Activated naive CD8-positive, alpha-beta T cell treated with anti-CD3 and anti-CD28 coated beads, Interleukin-2, amount 50 U/mL, for 24 hours (primary cell): ENCODE data around the gene MMAB.

Experiments used
- ATAC-seq: fragments of 150-1000 bp; cut with Tn5 transposase; one replicate; pipeline ENCODE4 v1.10.0; 2021
- DNase-seq: peaks from one replicate; pipeline ENCODE4 v3.0.0; 2021
- H3K27ac Mint-ChIP-seq: one replicate; pipeline ENCODE4 v1.8.0; 2021; ENCODE audit warnings: mild to moderate bottlenecking, mixed read lengths
- H3K27me3 Mint-ChIP-seq: one replicate; pipeline ENCODE4 v1.8.0; 2021; ENCODE audit warnings: mixed read lengths
- H3K36me3 Mint-ChIP-seq: one replicate; pipeline ENCODE4 v1.8.0; 2021; ENCODE audit warnings: low read depth, mixed read lengths
- H3K4me1 Mint-ChIP-seq: one replicate; pipeline ENCODE4 v1.8.0; 2021; ENCODE audit warnings: mixed read lengths
- H3K4me3 Mint-ChIP-seq: one replicate; pipeline ENCODE4 v1.8.0; 2021; ENCODE audit warnings: mild to moderate bottlenecking, moderate library complexity, mixed read lengths
- H3K9me3 Mint-ChIP-seq: one replicate; pipeline ENCODE4 v1.8.0; 2021; ENCODE audit warnings: mixed read lengths

The MMAB gene

GRCh38 chr12:109553483-109553882 is 19.8 kb downstream of the MMAB start:
- Mint-ChIP-seq H3K9me3 (no peaks in the 10 kb centered on the region), H3K27me3 (no peaks in the 10 kb centered on the region), H3K4me3 (no peak overlapping the region), H3K36me3 (no peaks in the 10 kb centered on the region), H3K27ac (no peak overlapping the region), H3K4me1 (no peaks in the 10 kb centered on the region)
- DNase-seq (no peak), ATAC-seq (no peak)

DNA sequence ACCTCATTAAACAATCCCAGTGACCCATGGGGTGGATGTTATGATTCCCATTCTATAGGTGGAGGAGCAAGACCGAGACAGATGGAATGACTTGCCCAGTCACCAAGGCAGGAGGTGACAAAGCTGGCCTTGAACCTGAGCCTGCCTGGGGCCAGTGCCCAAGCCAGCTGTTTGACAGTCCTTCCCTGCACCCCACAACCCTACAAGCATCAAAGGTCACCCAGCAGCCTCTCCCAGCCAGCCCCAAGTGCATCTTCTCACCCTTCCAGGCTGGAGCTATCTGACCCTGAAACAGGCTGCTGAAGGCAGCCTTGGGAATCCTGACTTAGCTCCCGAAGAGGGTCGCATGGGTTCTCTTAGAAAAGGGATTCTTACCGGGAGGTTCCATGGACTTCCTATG is 20.3 kb downstream of the MMAB start:
- Mint-ChIP-seq H3K36me3 (no peaks in the 10 kb centered on the region), H3K27ac (no peak overlapping the region), H3K4me1 (no peaks in the 10 kb centered on the region), H3K27me3 (peaks cover 3% of the 10 kb centered on the region), H3K4me3 (no peak overlapping the region), H3K9me3 (no peaks in the 10 kb centered on the region)
- DNase-seq (no peak), ATAC-seq (no peak)

GRCh38 chr12:109551108-109551507 is 22.2 kb downstream of the MMAB start:
- DNase-seq (no peak), ATAC-seq (no peak)
- Mint-ChIP-seq H3K9me3 (no peaks in the 10 kb centered on the region), H3K27ac (no peak overlapping the region), H3K36me3 (no peaks in the 10 kb centered on the region), H3K4me1 (no peaks in the 10 kb centered on the region), H3K27me3 (peaks cover 15% of the 10 kb centered on the region), H3K4me3 (no peak overlapping the region)

DNA sequence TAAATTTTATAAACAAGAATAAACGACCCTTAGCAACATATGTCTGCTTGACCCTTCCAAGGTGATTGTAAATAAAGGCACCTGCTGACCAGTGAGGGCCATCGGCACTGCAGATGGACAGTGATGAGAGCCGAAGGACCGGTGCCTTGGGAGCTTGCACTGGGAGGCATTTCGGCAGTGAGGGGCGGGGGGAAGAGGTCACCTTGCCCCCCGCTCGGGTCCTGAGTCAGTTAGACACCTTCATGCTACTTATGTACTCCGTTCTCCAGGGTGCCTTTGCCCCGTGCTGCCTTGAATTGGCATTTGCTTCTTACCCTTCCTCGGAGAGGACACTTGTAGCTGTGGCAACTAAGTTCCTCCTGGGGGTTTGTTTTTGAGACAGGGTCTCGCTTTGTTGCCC is 23.0 kb downstream of the MMAB start:
- no peak overlapping the region for H3K27ac Mint-ChIP-seq

DNA sequence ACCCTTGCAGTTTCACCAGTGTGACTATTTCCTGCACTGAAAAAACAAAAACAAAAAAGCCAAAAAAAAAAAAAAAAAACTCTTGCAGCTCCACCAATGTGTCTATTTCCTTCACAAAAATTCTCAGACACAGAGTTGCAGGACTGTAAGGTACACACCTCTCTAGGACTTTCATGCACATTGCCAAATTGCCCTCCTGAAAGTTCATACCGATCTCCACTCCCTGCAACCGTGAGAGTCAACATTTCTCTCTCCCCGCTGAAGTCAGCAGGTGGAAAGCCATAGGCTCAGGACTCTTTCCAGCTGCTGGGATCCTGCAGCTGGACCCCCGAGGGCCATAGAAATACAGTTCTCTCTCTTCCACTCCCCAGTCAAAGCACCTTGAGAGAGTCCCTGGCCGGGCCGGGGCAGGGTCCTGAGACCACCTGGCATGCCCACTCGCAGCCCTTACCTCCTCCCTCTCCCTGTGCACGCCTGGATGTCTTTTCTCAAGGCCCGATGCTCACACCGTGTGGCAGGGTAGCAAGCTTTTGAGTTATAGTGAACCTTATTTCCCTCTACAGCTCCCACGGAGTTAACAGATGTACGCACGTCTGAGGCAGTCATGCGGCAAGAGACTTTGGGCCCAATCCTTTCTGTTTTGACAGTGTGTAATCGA is 23.6 kb downstream of the MMAB start:
- H3K9me3 Mint-ChIP-seq, result no peaks in the 10 kb centered on the region
- no peak overlapping the region for H3K4me3 Mint-ChIP-seq
- peaks cover 15% of the 10 kb centered on the region for H3K27me3 Mint-ChIP-seq
- DNase-seq (no peak), ATAC-seq (no peak)
- no peaks in the 10 kb centered on the region for H3K36me3 Mint-ChIP-seq
- no peak overlapping the region for H3K27ac Mint-ChIP-seq
- H3K4me1 Mint-ChIP-seq, result peaks cover 3% of the 10 kb centered on the region

More for the DNA sequence above, 23.0 kb downstream of the MMAB start:
- H3K9me3 Mint-ChIP-seq, result no peaks in the 10 kb centered on the region
- no peak for ATAC-seq
- no peaks in the 10 kb centered on the region for H3K4me1 Mint-ChIP-seq
- no peak for DNase-seq
- peaks cover 15% of the 10 kb centered on the region for H3K27me3 Mint-ChIP-seq
- no peaks in the 10 kb centered on the region for H3K36me3 Mint-ChIP-seq
- H3K4me3 Mint-ChIP-seq, result no peak overlapping the region

GRCh38 chr12:109548258-109548657 is 25.0 kb downstream of the MMAB start:
- Mint-ChIP-seq H3K9me3 (no peaks in the 10 kb centered on the region), H3K27ac (no peak overlapping the region), H3K4me3 (no peak overlapping the region), H3K4me1 (peaks cover 3% of the 10 kb centered on the region), H3K27me3 (peaks cover 15% of the 10 kb centered on the region), H3K36me3 (no peaks in the 10 kb centered on the region)
- ATAC-seq (no peak), DNase-seq (no peak)

DNA sequence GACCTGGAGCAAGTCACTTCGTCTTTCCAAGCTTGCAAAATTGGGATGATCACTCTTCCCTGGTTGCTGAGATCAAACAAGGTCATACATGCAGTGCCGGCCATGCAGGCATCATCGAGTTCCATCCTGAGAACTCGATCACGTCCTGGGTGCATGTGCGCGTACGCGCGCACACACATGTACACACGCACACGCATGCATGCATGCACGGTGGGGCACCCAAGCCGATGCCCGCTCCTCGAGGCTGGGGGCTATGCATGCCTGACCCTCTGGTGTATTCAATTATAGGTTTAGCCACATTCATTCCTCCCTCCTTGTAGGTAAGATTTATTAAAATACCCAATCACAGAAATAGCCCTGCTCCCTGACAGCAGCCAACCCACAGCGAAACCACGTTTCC is 26.0 kb downstream of the MMAB start:
- ATAC-seq (no peak), DNase-seq (no peak)
- Mint-ChIP-seq H3K27me3 (peaks cover 15% of the 10 kb centered on the region), H3K4me3 (no peak overlapping the region), H3K4me1 (peaks cover 3% of the 10 kb centered on the region), H3K36me3 (no peaks in the 10 kb centered on the region), H3K27ac (no peak overlapping the region), H3K9me3 (no peaks in the 10 kb centered on the region)

DNA sequence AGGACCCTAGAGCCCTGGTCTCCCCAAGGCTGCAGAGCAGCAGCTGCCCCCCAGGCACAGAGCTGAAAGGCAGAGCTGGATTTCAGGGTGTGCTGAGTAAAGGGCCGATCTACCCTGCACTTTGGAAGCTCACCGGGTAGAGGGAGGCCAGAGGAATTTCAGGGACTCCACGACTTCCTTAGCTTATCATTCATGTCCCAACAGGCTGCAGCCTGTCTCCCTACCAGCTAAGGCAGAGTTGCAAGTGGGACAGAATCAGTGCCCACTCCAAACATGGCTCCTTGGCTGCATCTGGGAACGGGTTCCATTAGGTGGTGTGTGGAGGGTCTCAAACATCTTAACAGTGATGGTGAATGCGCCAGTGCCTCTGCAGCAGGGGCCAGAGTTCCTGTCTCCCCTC is 27.5 kb downstream of the MMAB start:
- Mint-ChIP-seq H3K9me3 (no peaks in the 10 kb centered on the region), H3K4me3 (no peak overlapping the region), H3K27ac (no peak overlapping the region), H3K27me3 (peaks cover 15% of the 10 kb centered on the region), H3K4me1 (peaks cover 3% of the 10 kb centered on the region), H3K36me3 (no peaks in the 10 kb centered on the region)
- ATAC-seq (no peak), DNase-seq (no peak)

GRCh38 chr12:109544955-109545531 is 28.3 kb downstream of the MMAB start:
- ATAC-seq (no peak), DNase-seq (no peak)
- Mint-ChIP-seq H3K9me3 (no peaks in the 10 kb centered on the region), H3K4me1 (peaks cover 3% of the 10 kb centered on the region), H3K36me3 (no peaks in the 10 kb centered on the region), H3K27ac (no peak overlapping the region), H3K27me3 (peaks cover 15% of the 10 kb centered on the region), H3K4me3 (no peak overlapping the region)

- peaks cover 11% of the 10 kb centered on the region for H3K27me3 Mint-ChIP-seq
- no peak for ATAC-seq
- DNase-seq, result no peak
- no peak overlapping the region for H3K27ac Mint-ChIP-seq
- peaks cover 3% of the 10 kb centered on the region for H3K4me1 Mint-ChIP-seq
- H3K36me3 Mint-ChIP-seq, result no peaks in the 10 kb centered on the region
- no peak overlapping the region for H3K4me3 Mint-ChIP-seq
- H3K9me3 Mint-ChIP-seq, result no peaks in the 10 kb centered on the region
These were observed 30.4 kb downstream of the MMAB start for GRCh38 chr12:109542876-109543275.

GRCh38 chr12:109542014-109542413 is 31.3 kb downstream of the MMAB start:
- no peak for DNase-seq
- Mint-ChIP-seq H3K4me1 (peaks cover 3% of the 10 kb centered on the region), H3K27ac (no peak overlapping the region), H3K36me3 (no peaks in the 10 kb centered on the region), H3K4me3 (no peak overlapping the region), H3K9me3 (no peaks in the 10 kb centered on the region), H3K27me3 (peaks cover 3% of the 10 kb centered on the region)
- ATAC-seq, result no peak

DNA sequence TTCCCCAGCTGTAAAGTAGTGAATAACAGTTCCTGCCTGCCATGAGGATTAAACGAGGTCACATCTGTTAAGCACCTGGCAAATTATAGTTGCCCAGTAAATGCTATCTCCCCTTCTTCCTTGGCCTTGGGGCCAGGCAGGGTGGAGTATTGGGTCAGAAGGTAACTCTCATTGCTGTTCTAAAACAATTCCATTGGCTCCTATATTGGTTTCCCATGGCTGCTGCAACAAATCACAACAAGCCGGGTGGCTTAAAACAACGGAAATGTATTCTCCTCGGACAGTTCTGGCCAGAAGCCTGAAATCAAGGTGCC is 31.9 kb downstream of the MMAB start:
- Mint-ChIP-seq H3K4me1 (peaks cover 3% of the 10 kb centered on the region), H3K36me3 (no peaks in the 10 kb centered on the region), H3K27me3 (no peaks in the 10 kb centered on the region), H3K9me3 (no peaks in the 10 kb centered on the region), H3K27ac (no peak overlapping the region), H3K4me3 (no peak overlapping the region)
- DNase-seq, result no peak
- ATAC-seq, result no peak

DNA sequence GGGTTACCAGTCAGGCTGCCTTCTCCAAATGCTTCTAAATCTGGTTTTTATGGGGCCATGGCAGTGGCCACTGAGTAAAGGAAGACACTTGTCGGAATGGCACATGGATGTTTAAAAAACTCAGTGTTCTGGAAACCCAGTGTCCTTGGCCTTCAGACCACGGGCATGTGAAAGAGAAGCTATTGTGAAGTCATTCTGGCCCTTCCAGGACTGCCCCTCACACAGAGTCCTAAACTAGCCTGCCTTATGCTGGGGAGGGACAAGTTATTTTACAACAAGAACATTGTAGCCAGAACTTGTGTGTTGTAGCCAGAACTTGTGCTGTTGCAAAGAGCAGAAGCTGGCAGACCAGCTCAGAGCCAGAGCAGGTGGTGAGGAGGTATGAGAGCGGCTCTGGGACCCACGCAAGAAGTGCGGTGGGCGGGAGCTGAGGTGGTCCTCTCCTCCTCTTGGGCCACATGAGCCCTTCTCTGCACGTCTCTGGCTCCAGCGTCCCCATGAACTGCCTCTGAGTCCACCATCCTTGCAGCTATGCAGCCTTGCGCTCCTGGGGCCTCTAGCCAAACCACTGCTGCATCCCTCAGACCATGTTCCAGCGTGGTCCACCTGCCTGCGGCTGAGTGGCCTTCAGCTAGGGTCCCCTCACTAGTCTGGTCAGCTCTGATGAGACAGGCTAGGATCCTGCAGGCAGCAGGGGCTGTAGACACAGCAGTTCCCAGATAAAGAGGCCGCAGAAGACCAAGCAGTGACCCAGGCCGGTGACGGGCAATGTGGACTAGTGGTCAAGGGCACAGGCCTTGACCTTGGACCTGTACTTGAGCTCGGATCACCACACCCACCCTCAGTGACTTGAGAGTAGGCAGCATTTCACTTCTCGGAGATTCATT is 32.5 kb downstream of the MMAB start:
- no peak overlapping the region for H3K4me3 Mint-ChIP-seq
- ATAC-seq, result no peak

DNA sequence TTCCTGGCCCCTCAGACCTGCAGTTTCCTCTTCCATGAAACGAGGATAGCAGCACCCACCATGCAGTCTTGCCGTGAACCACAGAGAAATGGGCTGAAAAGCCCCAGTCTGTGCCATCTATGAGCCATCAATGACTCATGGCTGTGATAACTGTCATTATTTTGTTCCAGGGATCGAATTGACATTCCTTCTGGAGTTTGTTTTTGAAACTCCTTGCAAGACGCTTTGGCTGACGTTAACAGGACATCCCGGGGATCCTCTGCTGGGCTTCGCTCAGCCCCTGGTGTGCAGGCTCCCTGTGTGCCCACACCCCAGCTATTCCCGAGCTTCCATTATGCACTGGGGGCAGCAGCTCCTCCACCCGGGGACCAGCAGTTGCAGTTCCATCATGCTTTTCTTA is 33.8 kb downstream of the MMAB start:
- Mint-ChIP-seq H3K36me3 (no peaks in the 10 kb centered on the region), H3K27ac (no peak overlapping the region), H3K4me1 (no peaks in the 10 kb centered on the region), H3K4me3 (no peak overlapping the region), H3K27me3 (no peaks in the 10 kb centered on the region), H3K9me3 (no peaks in the 10 kb centered on the region)
- DNase-seq (no peak), ATAC-seq (no peak)

More for the DNA sequence above, 32.5 kb downstream of the MMAB start:
- Mint-ChIP-seq H3K4me1 (peaks cover 3% of the 10 kb centered on the region), H3K9me3 (no peaks in the 10 kb centered on the region), H3K36me3 (no peaks in the 10 kb centered on the region), H3K27ac (no peak overlapping the region), H3K27me3 (no peaks in the 10 kb centered on the region)
- DNase-seq, result no peak

DNA sequence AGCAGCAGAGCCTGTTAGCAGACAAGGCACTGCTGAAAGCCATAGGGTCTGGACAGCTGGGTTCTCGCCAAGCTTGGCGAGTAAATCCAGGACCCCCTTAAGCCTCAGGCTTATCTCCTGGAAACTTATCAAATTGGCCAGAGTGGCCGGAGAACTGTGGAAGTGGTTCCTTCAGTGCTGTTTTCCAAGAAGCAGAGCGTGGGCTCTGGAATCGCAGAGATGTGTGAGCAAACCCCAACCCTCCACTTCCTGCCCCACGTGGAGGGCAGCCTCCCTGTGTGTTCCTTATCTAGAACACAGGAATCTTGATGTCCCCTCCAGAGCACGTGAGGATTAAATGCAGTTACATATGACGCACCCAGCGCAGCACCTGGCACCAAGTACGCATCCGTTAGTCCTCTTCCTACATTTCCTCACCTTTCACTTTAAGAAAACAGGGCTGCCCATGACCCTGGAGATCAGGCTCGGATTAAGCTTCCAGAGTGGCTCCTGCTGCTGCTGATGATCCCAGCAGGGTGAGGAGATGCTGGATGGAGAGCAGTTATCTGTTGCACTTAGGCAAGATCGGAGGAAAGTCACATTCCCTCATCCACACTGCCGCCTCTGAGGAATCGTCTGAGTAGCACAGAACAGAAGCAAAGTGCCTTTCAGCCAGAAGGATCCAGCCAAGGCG is 35.0 kb downstream of the MMAB start:
- no peaks in the 10 kb centered on the region for H3K9me3 Mint-ChIP-seq
- DNase-seq (no peak), ATAC-seq (no peak)
- no peaks in the 10 kb centered on the region for H3K36me3 Mint-ChIP-seq
- H3K4me1 Mint-ChIP-seq, result no peaks in the 10 kb centered on the region
- H3K27me3 Mint-ChIP-seq, result no peaks in the 10 kb centered on the region
- H3K4me3 Mint-ChIP-seq, result no peak overlapping the region
- no peak overlapping the region for H3K27ac Mint-ChIP-seq
